OCI-LY7 (cell line): ENCODE data around the gene RCC1.

Experiments
- CTCF ChIP-seq: fragments of 200-600 bp; sonication (generic); conservative IDR thresholded peaks from 2 replicates; pipeline ENCODE4 v1.5.1; 2014; ENCODE audit warnings: mild to moderate bottlenecking, antibody characterized with exemption, low read length, moderate library complexity, mixed read lengths
- EZH2phosphoT487 ChIP-seq: fragments of 200-600 bp; sonication (generic); IDR thresholded peaks from 2 replicates; pipeline ENCODE4 v1.6.1; 2018; ENCODE audit warnings: low read depth, borderline replicate concordance, mild to moderate bottlenecking, mixed run types, antibody characterized with exemption, low read length, moderate library complexity, mixed read lengths

- no peak for TF ChIP-seq CTCF
- TF ChIP-seq EZH2phosphoT487 = no peak
Observed at GRCh38 chr1:28551381-28551780, 45.5 kb downstream of the RCC1 start.
